H9 (cell line): ENCODE results near the gene KRTAP10-5. TPM values are rescaled to one million over a fixed set of nuclear protein-coding genes. Genes with fewer than 3 reads are reported as not detected.
"Not testable (repeated sequence)": the region's sequence is repeated elsewhere in the genome, so short reads cannot be mapped to it uniquely, and the experiment has no call there.

Source experiments
- DNase-seq: peaks from one replicate; pipeline ENCODE4 v3.0.0-alpha.2; 2017
- H2AFZ ChIP-seq: one replicate; pipeline ENCODE4 v1.6.1; 2013; ENCODE audit warnings: mild to moderate bottlenecking, low read length, control low read depth, moderate library complexity
- H2AK5ac ChIP-seq: 2 replicates; pipeline ENCODE4 v1.6.1; 2013; ENCODE audit warnings: low read length, control low read depth, mixed read lengths; ENCODE audit not compliant: insufficient read length
- H2BK120ac ChIP-seq: one replicate; pipeline ENCODE4 v1.6.1; 2013; ENCODE audit warnings: low read depth, mild to moderate bottlenecking, low read length, control low read depth, inconsistent platforms; ENCODE audit not compliant: poor library complexity, severe bottlenecking
- H2BK12ac ChIP-seq: 2 replicates; pipeline ENCODE4 v1.6.1; 2013; ENCODE audit warnings: low read length, control low read depth, mixed read lengths, low read depth; ENCODE audit not compliant: insufficient read length
- H2BK15ac ChIP-seq: 2 replicates; pipeline ENCODE4 v1.6.1; 2013; ENCODE audit warnings: low read depth, low read length, control low read depth
- H2BK20ac ChIP-seq: one replicate; pipeline ENCODE4 v1.6.1; 2013; ENCODE audit warnings: low read depth, mild to moderate bottlenecking, low read length, control low read depth, inconsistent platforms; ENCODE audit not compliant: poor library complexity, severe bottlenecking
- H2BK5ac ChIP-seq: 2 replicates; pipeline ENCODE4 v1.6.1; 2013; ENCODE audit warnings: low read length, control low read depth, mixed read lengths; ENCODE audit not compliant: insufficient read length
- H3K14ac ChIP-seq: 2 replicates; pipeline ENCODE4 v1.6.1; 2013; ENCODE audit warnings: low read length, control low read depth; ENCODE audit not compliant: insufficient read depth
- H3K18ac ChIP-seq: 2 replicates; pipeline ENCODE4 v1.6.1; 2013; ENCODE audit warnings: low read depth, mild to moderate bottlenecking, mixed read lengths, low read length, control low read depth; ENCODE audit not compliant: insufficient read length
- H3K23ac ChIP-seq: 2 replicates; pipeline ENCODE4 v1.6.1; 2013; ENCODE audit warnings: low read length, control low read depth, mixed read lengths, low read depth; ENCODE audit not compliant: insufficient read length
- H3K23me2 ChIP-seq: 2 replicates; pipeline ENCODE4 v1.6.1; 2013; ENCODE audit warnings: low read depth, mild to moderate bottlenecking, mixed read lengths, low read length, control low read depth; ENCODE audit not compliant: insufficient read length, poor library complexity, severe bottlenecking
- H3K27ac ChIP-seq: 2 replicates; pipeline ENCODE4 v1.5.1; 2013; ENCODE audit warnings: low read length, control low read depth, mixed read lengths, low read depth; ENCODE audit not compliant: insufficient read length
- H3K27me3 ChIP-seq: 2 replicates; pipeline ENCODE4 v1.6.1; 2013; ENCODE audit warnings: low read length, control low read depth, inconsistent platforms; ENCODE audit not compliant: insufficient read depth
- H3K4ac ChIP-seq: 2 replicates; pipeline ENCODE4 v1.6.1; 2013; ENCODE audit warnings: low read depth, mild to moderate bottlenecking, control low read depth, inconsistent platforms, low read length, moderate library complexity
- H3K4me1 ChIP-seq: 2 replicates; pipeline ENCODE4 v1.6.1; 2013; ENCODE audit warnings: low read length, control low read depth, inconsistent platforms; ENCODE audit not compliant: insufficient read depth
- H3K4me2 ChIP-seq: 2 replicates; pipeline ENCODE4 v1.6.1; 2013; ENCODE audit warnings: low read length, control low read depth, mixed read lengths; ENCODE audit not compliant: insufficient read length, insufficient read depth
- H3K56ac ChIP-seq: 2 replicates; pipeline ENCODE4 v1.6.1; 2013; ENCODE audit warnings: low read depth, mild to moderate bottlenecking, mixed read lengths, low read length, control low read depth; ENCODE audit not compliant: insufficient read length
- H3K79me1 ChIP-seq: 2 replicates; pipeline ENCODE4 v1.6.1; 2013; ENCODE audit warnings: low read depth, mild to moderate bottlenecking, moderate library complexity, low read length, control low read depth, inconsistent platforms; ENCODE audit not compliant: insufficient read depth, poor library complexity, severe bottlenecking
- H3K79me2 ChIP-seq: 2 replicates; pipeline ENCODE4 v1.6.1; 2013; ENCODE audit warnings: low read length, control low read depth, inconsistent platforms; ENCODE audit not compliant: insufficient read depth
- H3K9ac ChIP-seq: 2 replicates; pipeline ENCODE4 v1.6.1; 2013; ENCODE audit warnings: low read length, control low read depth, mixed read lengths; ENCODE audit not compliant: insufficient read length; ENCODE audit errors: extremely low read depth
- H3K9me3 ChIP-seq: one replicate; pipeline ENCODE4 v1.6.1; 2013; ENCODE audit warnings: low read depth, low read length, inconsistent platforms; ENCODE audit not compliant: control insufficient read depth
- H3T11ph ChIP-seq: one replicate; pipeline ENCODE4 v1.6.1; 2013; ENCODE audit warnings: mild to moderate bottlenecking, low read length, control low read depth, inconsistent platforms
- H4K20me1 ChIP-seq: one replicate; pipeline ENCODE4 v1.6.1; 2013; ENCODE audit not compliant: control insufficient read depth, insufficient read length, insufficient read depth
- H4K5ac ChIP-seq: 2 replicates; pipeline ENCODE4 v1.6.1; 2013; ENCODE audit warnings: low read depth, mild to moderate bottlenecking, mixed read lengths, low read length, control low read depth; ENCODE audit not compliant: insufficient read length
- H4K8ac ChIP-seq: replicated peaks from 2 replicates; pipeline ENCODE4 v1.6.1; 2013; ENCODE audit warnings: low read length, control low read depth, mixed read lengths, low read depth; ENCODE audit not compliant: insufficient read length
- H4K91ac ChIP-seq: 2 replicates; pipeline ENCODE4 v1.6.1; 2013; ENCODE audit warnings: low read depth, mild to moderate bottlenecking, moderate library complexity, mixed read lengths, low read length, control low read depth; ENCODE audit not compliant: insufficient read length
- H3K27ac Mint-ChIP-seq, 3 experiments: 2 replicates in 2 of 3; 3 replicates in 1 of 3; pipeline ENCODE4 v1.8.0; 2020 to 2021; ENCODE audit warnings: mixed read lengths in 3 of 3, mild to moderate bottlenecking in 1 of 3, moderate library complexity in 1 of 3
- H3K27me3 Mint-ChIP-seq: 2 replicates; pipeline ENCODE4 v1.8.0; 2021; ENCODE audit warnings: low read depth, mild to moderate bottlenecking, moderate library complexity, mixed read lengths
- H3K36me3 Mint-ChIP-seq, 3 experiments: 2 replicates in 2 of 3; 3 replicates in 1 of 3; pipeline ENCODE4 v1.8.0; 2020 to 2021; ENCODE audit warnings: low read depth in 3 of 3, mixed read lengths in 3 of 3; ENCODE audit not compliant: insufficient read depth in 1 of 3
- H3K4me1 Mint-ChIP-seq, 2 experiments: 2 replicates each; pipeline ENCODE4 v1.8.0; 2020; ENCODE audit warnings: mixed read lengths in 2 of 2
- H3K4me3 Mint-ChIP-seq, 2 experiments: 2 replicates in 1 of 2; 3 replicates in 1 of 2; pipeline ENCODE4 v1.8.0; 2020 to 2021; ENCODE audit warnings: mild to moderate bottlenecking in 2 of 2, mixed read lengths in 2 of 2, moderate library complexity in 1 of 2
- H3K9me3 Mint-ChIP-seq, 2 experiments: 2 replicates in 1 of 2; 3 replicates in 1 of 2; pipeline ENCODE4 v1.8.0; 2020; ENCODE audit warnings: mild to moderate bottlenecking in 2 of 2, mixed read lengths in 2 of 2, moderate library complexity in 1 of 2
- WGBS: extraction: QIAGEN DNeasy Blood & Tissue Kit; methylation state at CpG from one replicate; pipeline ENCODE4 v1.1.7; 2013; ENCODE audit warnings: missing lambda C conversion rate, low lambda C conversion rate, mixed read lengths; ENCODE audit not compliant: insufficient read length; ENCODE audit errors: extremely low coverage; 5-methylcytosine and 5-hydroxymethylcytosine counted together
- total RNA-seq: library from RNA; stranded (reverse); gene quantifications from 2 replicates; pipeline ENCODE4 v1.2.1, GENCODE V29; 2021

The KRTAP10-5 gene
- total RNA-seq, 1 experiment from 2014 or later, result not detected

GRCh38 chr21:44627181-44627822 is 46.9 kb upstream of the KRTAP10-5 start:
- not testable (repeated sequence) for H2AK5ac ChIP-seq, H2BK20ac ChIP-seq, H3K79me1 ChIP-seq, H4K91ac ChIP-seq, H3K4ac ChIP-seq, H2BK12ac ChIP-seq, H3K23ac ChIP-seq, H3K23me2 ChIP-seq, H3K4me2 ChIP-seq, H2AFZ ChIP-seq, DNase-seq, H2BK15ac ChIP-seq, H4K20me1 ChIP-seq, H3K9ac ChIP-seq, H4K5ac ChIP-seq, H3K27ac ChIP-seq, H3T11ph ChIP-seq, H3K79me2 ChIP-seq, H3K4me3 Mint-ChIP-seq, H3K4me1 ChIP-seq, H3K56ac ChIP-seq, H2BK120ac ChIP-seq, H3K14ac ChIP-seq, H4K8ac ChIP-seq, H3K9me3 ChIP-seq, H3K4me1 Mint-ChIP-seq, H2BK5ac ChIP-seq, H3K18ac ChIP-seq, H3K27me3 ChIP-seq
- Mint-ChIP-seq H3K27ac (peak overlapping the region in 2 of 3 experiments; percentile 56 to 57; a peak in 2 of 7 replicates), H3K36me3 (peaks cover 14 to 38% (median 23%) of the 10 kb centered on the region in 3 experiments; a peak in 6 of 7 replicates), H3K27me3 (peaks cover 13% of the 10 kb centered on the region), H3K9me3 (peaks cover 41 to 44% of the 10 kb centered on the region in 2 experiments)
- WGBS, result no CpG with 5 or more reads among the region's 20 CpGs
